ENCODE measurements around the gene DDX47. TPM values are rescaled to one million over a fixed set of nuclear protein-coding genes. Genes with fewer than 3 reads are reported as not detected.
A peak's percentile ranks its signal among the peaks of the same experiment; 100 is the strongest.

The DDX47 gene
- total and polyA plus RNA-seq, 10 of the 15 experiments (the other 5 are each of a cell fraction or from before 2014, with no cell fraction given) = 84.8 to 266 (median 120) TPM

GRCh38 chr12:12807970-12808702, 5.0 kb upstream of the DDX47 start (continued):
- TF ChIP-seq ATF7 (IDR thresholded peaks at IDR 0.05; ENCODE audit: low read depth) (peak; percentile 28), BACH1 (IDR thresholded peaks at IDR 0.05; ENCODE audit: borderline replicate concordance) (peak; percentile 35; the same call in 1 of the 2 replicates), ZNF592 (IDR thresholded peaks at IDR 0.05) (0 out of 2 replicates have a peak, but pooled peaks have one; percentile 21), EP300 (IDR thresholded peaks at IDR 0.05; ENCODE audit: borderline replicate concordance in 1 of 2, control insufficient read depth in 1 of 2, low read depth in 2 of 2, low read length in 2 of 2) (0 out of 4 replicates have a peak, but pooled peaks of 1 of the 2 experiments have one; percentile 58), TCF12 (IDR thresholded peaks at IDR 0.05; ENCODE audit: low read depth, low read length) (0 out of 2 replicates have a peak, but pooled peaks have one; percentile 10), ZNF207 (IDR thresholded peaks at IDR 0.05; ENCODE audit: borderline replicate concordance) (0 out of 2 replicates have a peak, but pooled peaks have one; percentile 12), BCL11A (IDR thresholded peaks at IDR 0.05; ENCODE audit: low read depth, low read length) (0 out of 2 replicates have a peak, but pooled peaks have one; percentile 7), PBX3 (IDR thresholded peaks at IDR 0.05; ENCODE audit: insufficient replicate concordance, low read depth, low read length) (peak; percentile 57), FOS (IDR thresholded peaks at IDR 0.05; ENCODE audit: borderline replicate concordance, extremely low read depth, insufficient read length) (no peak), SPI1 (IDR thresholded peaks at IDR 0.05; ENCODE audit: borderline replicate concordance, insufficient read depth, low read depth, low read length) (peak; percentile 53; the same call in 1 of the 2 replicates), CHD1 (IDR thresholded peaks at IDR 0.05; ENCODE audit: low read depth, low read length) (0 out of 2 replicates have a peak, but pooled peaks have one; percentile 48), PAX5 (IDR thresholded peaks at IDR 0.05; ENCODE audit: borderline replicate concordance, low read depth, low read length) (0 out of 2 replicates have a peak, but pooled peaks have one; percentile 32), CHD4 (IDR thresholded peaks at IDR 0.05) (no peak), MLLT1 (IDR thresholded peaks at IDR 0.05) (no peak), CREB1 (IDR thresholded peaks at IDR 0.05; ENCODE audit: low read depth) (peak; percentile 69; the same call in 1 of the 2 replicates), SMAD1 (IDR thresholded peaks at IDR 0.05; ENCODE audit: low read depth, partially characterized antibody) (no peak), RAD51 (IDR thresholded peaks at IDR 0.05) (peak; percentile 7; the same call in 1 of the 2 replicates), KDM1A (IDR thresholded peaks at IDR 0.05; ENCODE audit: borderline replicate concordance) (no peak), POLR2A (IDR thresholded peaks at IDR 0.05; ENCODE audit: low read depth, low read length) (peak; percentile 48; the same call in 1 of the 2 replicates), NR2C1 (IDR thresholded peaks at IDR 0.05) (peak; percentile 48), ZNF384 (IDR thresholded peaks at IDR 0.05; ENCODE audit: borderline replicate concordance, low read depth, low read length) (no peak), POLR2AphosphoS5 (IDR thresholded peaks at IDR 0.05; ENCODE audit: low read length) (peak; percentile 54)

Measured in GM12878 (cell line).